HEK293 (cell line): ENCODE data around the gene ANKRD63.

Experiments
- CTCF ChIA-PET: fragments of 350-600 bp; formaldehyde crosslinking; extraction: SDS; loops from one replicate; lab custom pipeline; 2021; ENCODE audit warnings: antibody characterized with exemption; lab: Yijun Ruan, JAX
- POLR2A ChIA-PET: fragments of 300-600 bp; formaldehyde crosslinking; extraction: SDS; loops from one replicate; lab custom pipeline; 2020; ENCODE audit warnings: antibody characterized with exemption, inconsistent platforms; lab: Yijun Ruan, JAX
- H3K27ac ChIP-seq: fragments of 200-500 bp; sonication (Bioruptor generic); 2 replicates; pipeline ENCODE4 v1.5.1; 2014; ENCODE audit warnings: low read depth, low read length, control low read depth, inconsistent platforms; ENCODE audit errors: extremely low read depth
- H3K36me3 ChIP-seq, 2 experiments: fragments of 200-500 bp in 1 of 2; sonication (Bioruptor generic) in 1 of 2; 1 replicate in 1 of 2; 2 replicates in 1 of 2; pipeline ENCODE4 v1.5.1; 2014 to 2017; ENCODE audit warnings: inconsistent platforms in 2 of 2, low read length in 2 of 2; ENCODE audit not compliant: control insufficient read depth in 2 of 2, insufficient read depth in 1 of 2
- H3K4me1 ChIP-seq: fragments of 200-500 bp; sonication (Bioruptor generic); 2 replicates; pipeline ENCODE4 v1.5.1; 2014; ENCODE audit warnings: mild to moderate bottlenecking, low read length, inconsistent platforms; ENCODE audit not compliant: control insufficient read depth, insufficient read depth
- H3K4me3 ChIP-seq: 2 replicates; pipeline ENCODE4 v1.5.1; 2011; ENCODE audit warnings: low read depth, mild to moderate bottlenecking, control low read depth, low read length, moderate library complexity
- H3K9me3 ChIP-seq: fragments of 200-500 bp; sonication (Bioruptor generic); 2 replicates; pipeline ENCODE4 v1.5.1; 2014; ENCODE audit warnings: low read depth, low read length, inconsistent platforms; ENCODE audit not compliant: control insufficient read depth, insufficient read depth
- ZBTB1 ChIP-seq: fragments of 450-650 bp; formaldehyde crosslinking; IDR thresholded peaks from 2 replicates; pipeline ENCODE4 v1.5.1; 2016; ENCODE audit warnings: missing biosample characterization, missing genetic modification characterization
- ZBTB21 ChIP-seq: fragments of 450-650 bp; formaldehyde crosslinking; IDR thresholded peaks from 2 replicates; pipeline ENCODE4 v1.5.1; 2017; ENCODE audit warnings: missing biosample characterization, missing genetic modification characterization
- ZNF112 ChIP-seq: fragments of 450-650 bp; formaldehyde crosslinking; IDR thresholded peaks from 2 replicates; pipeline ENCODE4 v1.5.0; 2017; ENCODE audit warnings: missing biosample characterization, missing genetic modification characterization
- ZNF157 ChIP-seq: fragments of 450-650 bp; formaldehyde crosslinking; IDR thresholded peaks from 2 replicates; pipeline ENCODE4 v1.5.1; 2016; ENCODE audit warnings: missing biosample characterization, missing genetic modification characterization
- ZNF175 ChIP-seq: fragments of 450-650 bp; formaldehyde crosslinking; IDR thresholded peaks from 2 replicates; pipeline ENCODE4 v1.5.1; 2016; ENCODE audit warnings: missing biosample characterization, missing genetic modification characterization
- ZNF184 ChIP-seq: fragments of 450-650 bp; IDR thresholded peaks from 2 replicates; pipeline ENCODE4 v1.5.1; 2018; ENCODE audit warnings: missing biosample characterization, mild to moderate bottlenecking, missing genetic modification characterization
- ZNF19 ChIP-seq: fragments of 450-650 bp; formaldehyde crosslinking; IDR thresholded peaks from 2 replicates; pipeline ENCODE4; 2016; ENCODE audit warnings: missing biosample characterization, missing genetic modification characterization, low read depth
- ZNF211 ChIP-seq: fragments of 450-650 bp; formaldehyde crosslinking; IDR thresholded peaks from 2 replicates; pipeline ENCODE4 v1.5.1; 2016; ENCODE audit warnings: low read depth, missing biosample characterization, missing genetic modification characterization
- ZNF223 ChIP-seq: fragments of 450-650 bp; formaldehyde crosslinking; IDR thresholded peaks from 2 replicates; pipeline ENCODE4 v1.5.1; 2016; ENCODE audit warnings: missing biosample characterization, missing genetic modification characterization
- ZNF274 ChIP-seq, 2 experiments: fragments of 200-500 bp in 1 of 2; fragments of 450-650 bp in 1 of 2; sonication (Bioruptor generic) in 1 of 2; formaldehyde crosslinking in 1 of 2; IDR thresholded peaks; 2 replicates each; pipeline versions ENCODE4 v1.5.1 to v1.6.1; 2014 to 2016; ENCODE audit warnings: borderline replicate concordance in 1 of 2, inconsistent platforms in 1 of 2, low read length in 1 of 2, missing biosample characterization in 1 of 2, missing genetic modification characterization in 1 of 2
- ZNF302 ChIP-seq: fragments of 450-650 bp; formaldehyde crosslinking; IDR thresholded peaks from 2 replicates; pipeline ENCODE4 v1.5.1; 2016; ENCODE audit warnings: missing biosample characterization, missing genetic modification characterization, low read depth
- ZNF335 ChIP-seq: fragments of 450-650 bp; formaldehyde crosslinking; conservative IDR thresholded peaks from 2 replicates; pipeline ENCODE4 v1.5.1; 2016; ENCODE audit warnings: missing biosample characterization, missing genetic modification characterization
- ZNF341 ChIP-seq: fragments of 450-650 bp; formaldehyde crosslinking; IDR thresholded peaks from 2 replicates; pipeline ENCODE4; 2016; ENCODE audit warnings: low read depth, missing biosample characterization, missing genetic modification characterization
- ZNF473 ChIP-seq: fragments of 450-650 bp; formaldehyde crosslinking; IDR thresholded peaks from 2 replicates; pipeline ENCODE4 v1.5.1; 2017; ENCODE audit warnings: missing biosample characterization, missing genetic modification characterization
- ZNF510 ChIP-seq: fragments of 450-650 bp; formaldehyde crosslinking; IDR thresholded peaks from 2 replicates; pipeline ENCODE4 v1.5.1; 2018; ENCODE audit warnings: mild to moderate bottlenecking, missing genetic modification characterization, missing biosample characterization; ENCODE audit not compliant: insufficient replicate concordance
- ZNF544 ChIP-seq: fragments of 450-650 bp; formaldehyde crosslinking; IDR thresholded peaks from 2 replicates; pipeline ENCODE4 v1.5.0; 2017; ENCODE audit warnings: missing biosample characterization, missing genetic modification characterization
- ZNF560 ChIP-seq: fragments of 450-650 bp; formaldehyde crosslinking; IDR thresholded peaks from 2 replicates; pipeline ENCODE4 v1.5.1; 2017; ENCODE audit warnings: missing biosample characterization, missing genetic modification characterization, borderline replicate concordance
- ZNF629 ChIP-seq: fragments of 450-650 bp; formaldehyde crosslinking; IDR thresholded peaks from 2 replicates; pipeline ENCODE4 v1.5.1; 2017; ENCODE audit warnings: missing biosample characterization, missing genetic modification characterization
- ZNF768 ChIP-seq: fragments of 450-650 bp; formaldehyde crosslinking; IDR thresholded peaks from 2 replicates; pipeline ENCODE4 v1.5.1; 2018; ENCODE audit warnings: missing biosample characterization, mild to moderate bottlenecking, missing genetic modification characterization
- TF ChIP-seq, protein P1 (sequence below): fragments of 450-650 bp; formaldehyde crosslinking; IDR thresholded peaks from 2 replicates; pipeline ENCODE4 v1.5.1; 2017; ENCODE audit warnings: missing biosample characterization, missing genetic modification characterization
- TF ChIP-seq, protein P2 (sequence below): fragments of 450-650 bp; formaldehyde crosslinking; IDR thresholded peaks from 2 replicates; pipeline ENCODE4 v1.5.1; 2016; ENCODE audit warnings: missing biosample characterization, missing genetic modification characterization
- TF ChIP-seq, protein P3 (sequence below): fragments of 450-650 bp; formaldehyde crosslinking; IDR thresholded peaks from 2 replicates; pipeline ENCODE4 v1.5.1; 2016; ENCODE audit warnings: missing biosample characterization, missing genetic modification characterization
- TF ChIP-seq, protein P4 (sequence below): fragments of 450-650 bp; formaldehyde crosslinking; IDR thresholded peaks from 2 replicates; pipeline ENCODE4 v1.5.1; 2016; ENCODE audit warnings: missing biosample characterization, missing genetic modification characterization

Gene ANKRD63

DNA sequence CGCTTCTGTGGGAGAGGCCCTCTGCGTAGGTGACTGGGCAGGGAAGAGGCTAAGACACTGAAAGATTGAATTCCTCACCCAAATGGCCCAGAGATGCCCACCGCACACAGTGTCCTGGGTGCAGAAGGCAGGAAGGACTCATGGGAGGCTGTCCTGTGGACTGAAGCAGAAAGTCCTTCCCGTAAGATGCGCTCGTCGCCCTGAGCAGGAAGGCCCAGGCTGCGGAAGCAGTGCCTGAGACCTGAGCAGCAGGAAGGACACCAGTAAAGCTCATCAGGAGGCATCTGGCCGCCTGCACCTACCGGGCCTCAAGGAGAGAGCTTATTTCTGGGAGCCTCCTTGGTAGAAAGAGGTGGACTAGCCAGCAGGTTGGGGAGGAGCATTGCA is 40.7 kb downstream of the ANKRD63 start (continued):
- TF ChIP-seq ZNF274 (IDR thresholded peaks at IDR 0.05; ENCODE audit: low read length) (no peak), ZNF274 (tag by site-specific recombination; IDR thresholded peaks at IDR 0.05; ENCODE audit: borderline replicate concordance) (no peak), ZNF341 (tag by site-specific recombination) (no peak), ZNF560 (tag by site-specific recombination) (no peak), ZBTB1 (no peak)
- TF ChIP-seq, protein P1, sequence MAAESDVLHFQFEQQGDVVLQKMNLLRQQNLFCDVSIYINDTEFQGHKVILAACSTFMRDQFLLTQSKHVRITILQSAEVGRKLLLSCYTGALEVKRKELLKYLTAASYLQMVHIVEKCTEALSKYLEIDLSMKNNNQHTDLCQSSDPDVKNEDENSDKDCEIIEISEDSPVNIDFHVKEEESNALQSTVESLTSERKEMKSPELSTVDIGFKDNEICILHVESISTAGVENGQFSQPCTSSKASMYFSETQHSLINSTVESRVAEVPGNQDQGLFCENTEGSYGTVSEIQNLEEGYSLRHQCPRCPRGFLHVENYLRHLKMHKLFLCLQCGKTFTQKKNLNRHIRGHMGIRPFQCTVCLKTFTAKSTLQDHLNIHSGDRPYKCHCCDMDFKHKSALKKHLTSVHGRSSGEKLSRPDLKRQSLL (tag by site-specific recombination): no peak

DNA sequence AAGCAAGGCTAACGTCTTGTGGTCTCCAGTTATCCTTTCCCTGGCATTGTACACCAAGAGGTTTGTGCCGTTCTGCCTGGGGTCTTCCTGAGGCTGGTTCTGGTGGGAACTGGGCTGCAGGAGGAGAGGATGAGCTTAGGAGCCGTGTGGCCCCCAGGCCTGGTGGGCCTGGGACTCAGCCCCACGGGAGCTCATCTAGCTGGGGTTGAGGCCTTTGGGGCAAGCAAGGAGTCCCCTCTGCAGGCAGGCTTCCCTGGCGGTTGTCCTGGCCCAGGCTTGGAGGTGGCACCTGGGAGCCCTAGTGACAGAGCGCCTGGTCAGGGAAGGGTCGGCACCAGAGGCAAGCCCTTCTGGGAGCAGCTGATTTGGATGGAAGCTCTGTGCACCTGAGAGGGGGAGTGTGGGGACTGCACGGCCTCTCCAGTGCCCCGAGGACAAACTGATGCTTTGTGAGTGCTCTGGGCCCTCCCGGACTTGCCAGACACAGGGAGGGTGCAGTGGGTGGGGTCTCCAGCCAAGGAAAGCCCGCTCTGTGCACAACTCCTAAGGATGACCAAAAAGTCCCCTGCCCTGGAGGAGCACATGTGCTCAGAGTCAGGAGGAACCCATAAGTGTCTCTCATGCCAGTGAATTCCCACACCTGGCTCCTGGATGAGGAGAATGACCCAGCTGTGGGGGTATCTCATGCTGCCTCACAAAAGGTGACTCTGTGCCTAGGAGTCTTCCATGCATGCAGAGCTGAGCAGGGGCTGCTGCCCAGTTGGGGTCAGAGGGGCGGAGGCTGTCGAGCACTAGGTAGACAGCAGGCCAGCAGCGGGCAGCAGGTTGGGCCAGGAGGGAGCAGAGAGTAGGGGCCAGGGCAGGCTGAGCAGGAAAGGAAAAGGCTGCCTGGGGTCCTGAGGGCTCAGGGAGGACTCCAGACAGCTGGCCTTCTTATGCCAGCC is 41.3 kb downstream of the ANKRD63 start:
- Histone ChIP-seq H3K9me3 (no peaks in the 10 kb centered on the region), H3K4me1 (peaks cover 5% of the 10 kb centered on the region; the same call in 1 of the 2 replicates), H3K27ac (no peak overlapping the region), H3K4me3 (no peak overlapping the region), H3K36me3 (no peaks in the 10 kb centered on the region)
- ChIA-PET POLR2A (no interaction called here), CTCF (interaction anchor here (2.5 to 10.3 kb wide), 2 partner anchors 24 to 32 kb away, joined by 7 to 68 read pairs; no protein-coding TSS in a partner anchor)
- TF ChIP-seq ZNF768 (tag by site-specific recombination) (no peak), ZNF629 (tag by site-specific recombination) (no peak), ZBTB21 (tag by site-specific recombination) (no peak), ZNF335 (tag by site-specific recombination) (no peak), ZNF157 (no peak), ZNF544 (tag by site-specific recombination) (no peak), ZNF19 (tag by site-specific recombination) (no peak), ZNF223 (tag by site-specific recombination) (no peak), ZNF112 (tag by site-specific recombination) (no peak), ZNF184 (no peak)
- TF ChIP-seq, protein P2, sequence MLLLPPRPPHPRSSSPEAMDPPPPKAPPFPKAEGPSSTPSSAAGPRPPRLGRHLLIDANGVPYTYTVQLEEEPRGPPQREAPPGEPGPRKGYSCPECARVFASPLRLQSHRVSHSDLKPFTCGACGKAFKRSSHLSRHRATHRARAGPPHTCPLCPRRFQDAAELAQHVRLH: no peak

DNA sequence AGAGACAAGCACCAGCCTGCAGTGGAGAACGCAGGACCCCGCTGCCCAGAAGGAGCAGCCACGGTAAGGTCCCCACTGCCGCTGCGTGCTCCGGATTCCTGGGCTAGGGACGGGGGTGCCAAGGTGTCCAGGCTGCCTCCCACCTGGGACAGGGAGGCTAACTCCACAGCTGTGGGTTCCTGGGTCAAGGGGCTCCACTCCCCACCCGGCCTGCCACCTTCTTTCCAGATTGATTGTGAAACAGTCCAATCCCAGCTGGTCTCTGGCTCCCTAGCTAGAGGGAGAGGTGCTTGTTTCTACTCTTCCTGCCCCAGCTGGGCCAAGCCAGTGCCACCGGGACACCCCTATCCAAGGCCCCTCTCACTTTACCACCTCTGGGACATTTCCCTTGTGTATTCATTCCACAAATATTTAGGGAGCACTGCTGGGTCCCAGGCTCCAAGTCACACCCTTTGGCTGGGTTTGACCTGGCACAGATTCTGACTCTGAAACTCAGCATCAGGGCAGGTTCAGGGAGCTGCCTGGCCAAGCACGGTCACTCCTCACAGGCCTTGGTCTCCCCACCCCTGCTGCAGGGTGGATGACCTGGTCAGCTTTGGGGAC is 42.1 kb downstream of the ANKRD63 start:
- ChIA-PET CTCF (interaction anchor here (3.9 to 10.3 kb wide), 2 partner anchors 23 to 33 kb away, joined by 13 to 68 read pairs; no protein-coding TSS in a partner anchor), POLR2A (no interaction called here)
- Histone ChIP-seq H3K4me3 (no peak overlapping the region), H3K36me3 (no peaks in the 10 kb centered on the region), H3K4me1 (peaks cover 5% of the 10 kb centered on the region; the same call in 1 of the 2 replicates), H3K9me3 (no peaks in the 10 kb centered on the region), H3K27ac (no peak overlapping the region)
- TF ChIP-seq ZNF510 (tag by site-specific recombination) (no peak), ZNF302 (tag by site-specific recombination) (no peak), ZNF211 (no peak), ZNF175 (tag by site-specific recombination) (no peak), ZNF473 (no peak), ZNF112 (tag by site-specific recombination) (no peak)
- TF ChIP-seq, protein P3, sequence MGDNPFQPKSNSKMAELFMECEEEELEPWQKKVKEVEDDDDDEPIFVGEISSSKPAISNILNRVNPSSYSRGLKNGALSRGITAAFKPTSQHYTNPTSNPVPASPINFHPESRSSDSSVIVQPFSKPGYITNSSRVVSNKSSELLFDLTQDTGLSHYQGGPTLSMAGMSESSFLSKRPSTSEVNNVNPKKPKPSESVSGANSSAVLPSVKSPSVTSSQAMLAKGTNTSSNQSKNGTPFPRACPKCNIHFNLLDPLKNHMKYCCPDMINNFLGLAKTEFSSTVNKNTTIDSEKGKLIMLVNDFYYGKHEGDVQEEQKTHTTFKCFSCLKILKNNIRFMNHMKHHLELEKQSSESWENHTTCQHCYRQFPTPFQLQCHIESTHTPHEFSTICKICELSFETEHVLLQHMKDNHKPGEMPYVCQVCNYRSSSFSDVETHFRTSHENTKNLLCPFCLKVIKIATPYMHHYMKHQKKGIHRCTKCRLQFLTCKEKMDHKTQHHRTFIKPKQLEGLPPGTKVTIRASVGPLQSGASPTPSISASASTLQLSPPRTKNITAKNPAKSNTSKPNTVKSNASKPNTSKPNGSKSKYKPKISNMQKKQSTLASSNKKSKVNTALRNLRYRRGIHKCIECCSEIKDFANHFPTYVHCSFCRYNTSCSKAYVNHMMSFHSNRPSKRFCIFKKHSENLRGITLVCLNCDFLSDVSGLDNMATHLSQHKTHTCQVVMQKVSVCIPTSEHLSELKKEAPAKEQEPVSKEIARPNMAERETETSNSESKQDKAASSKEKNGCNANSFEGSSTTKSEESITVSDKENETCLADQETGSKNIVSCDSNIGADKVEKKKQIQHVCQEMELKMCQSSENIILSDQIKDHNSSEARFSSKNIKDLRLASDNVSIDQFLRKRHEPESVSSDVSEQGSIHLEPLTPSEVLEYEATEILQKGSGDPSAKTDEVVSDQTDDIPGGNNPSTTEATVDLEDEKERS (tag by site-specific recombination): no peak
- TF ChIP-seq, protein P4, sequence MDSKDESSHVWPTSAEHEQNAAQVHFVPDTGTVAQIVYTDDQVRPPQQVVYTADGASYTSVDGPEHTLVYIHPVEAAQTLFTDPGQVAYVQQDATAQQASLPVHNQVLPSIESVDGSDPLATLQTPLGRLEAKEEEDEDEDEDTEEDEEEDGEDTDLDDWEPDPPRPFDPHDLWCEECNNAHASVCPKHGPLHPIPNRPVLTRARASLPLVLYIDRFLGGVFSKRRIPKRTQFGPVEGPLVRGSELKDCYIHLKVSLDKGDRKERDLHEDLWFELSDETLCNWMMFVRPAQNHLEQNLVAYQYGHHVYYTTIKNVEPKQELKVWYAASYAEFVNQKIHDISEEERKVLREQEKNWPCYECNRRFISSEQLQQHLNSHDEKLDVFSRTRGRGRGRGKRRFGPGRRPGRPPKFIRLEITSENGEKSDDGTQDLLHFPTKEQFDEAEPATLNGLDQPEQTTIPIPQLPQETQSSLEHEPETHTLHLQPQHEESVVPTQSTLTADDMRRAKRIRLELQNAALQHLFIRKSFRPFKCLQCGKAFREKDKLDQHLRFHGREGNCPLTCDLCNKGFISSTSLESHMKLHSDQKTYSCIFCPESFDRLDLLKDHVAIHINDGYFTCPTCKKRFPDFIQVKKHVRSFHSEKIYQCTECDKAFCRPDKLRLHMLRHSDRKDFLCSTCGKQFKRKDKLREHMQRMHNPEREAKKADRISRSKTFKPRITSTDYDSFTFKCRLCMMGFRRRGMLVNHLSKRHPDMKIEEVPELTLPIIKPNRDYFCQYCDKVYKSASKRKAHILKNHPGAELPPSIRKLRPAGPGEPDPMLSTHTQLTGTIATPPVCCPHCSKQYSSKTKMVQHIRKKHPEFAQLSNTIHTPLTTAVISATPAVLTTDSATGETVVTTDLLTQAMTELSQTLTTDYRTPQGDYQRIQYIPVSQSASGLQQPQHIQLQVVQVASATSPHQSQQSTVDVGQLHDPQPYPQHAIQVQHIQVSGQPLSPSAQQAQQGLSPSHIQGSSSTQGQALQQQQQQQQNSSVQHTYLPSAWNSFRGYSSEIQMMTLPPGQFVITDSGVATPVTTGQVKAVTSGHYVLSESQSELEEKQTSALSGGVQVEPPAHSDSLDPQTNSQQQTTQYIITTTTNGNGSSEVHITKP (tag by site-specific recombination): no peak
